ENCODE results near the gene UQCRHL.

UQCRHL gene

GRCh38 chr1:15767941-15768340 lies 39.5 kb downstream of the UQCRHL start:
- Histone ChIP-seq H3K27me3 (no peaks in the 10 kb centered on the region), H3K27ac (peak overlapping the region in 1 of 2 donors; percentile 97), H3K4me3 (no peak overlapping the region), H3K9me3 (no peaks in the 10 kb centered on the region), H3K36me3 (peaks cover 80 to 95% (median 82%) of the 10 kb centered on the region in 3 donors), H3K4me1 (peaks cover 0 to 64% (median 34%) of the 10 kb centered on the region in 4 donors)
- no peak for DNase-seq
- TF ChIP-seq CTCF (IDR thresholded peaks at IDR 0.05): no peak
- intact Hi-C loops (cut with DNase I; ENCODE audit: low total_unique reads): no loop called here

- no peak for TF ChIP-seq CTCF (IDR thresholded peaks at IDR 0.05)
- H3K4me3 ChIP-seq: peak overlapping the region in 1 of 2 donors; percentile 4
These were observed 41.8 kb downstream of the UQCRHL start for GRCh38 chr1:15765495-15766194.

GRCh38 chr1:15764890-15765289 lies 42.6 kb downstream of the UQCRHL start:
- H3K4me1 ChIP-seq: peaks cover 0 to 83% (median 50%) of the 10 kb centered on the region in 4 donors
- peaks cover 50 to 64% (median 51%) of the 10 kb centered on the region in 3 donors for H3K36me3 ChIP-seq
- TF ChIP-seq CTCF (IDR thresholded peaks at IDR 0.05): no peak
- DNase-seq: no peak
- H3K27me3 ChIP-seq: no peaks in the 10 kb centered on the region
- peak overlapping the region; percentile 14 to 37 for H3K4me3 ChIP-seq
- H3K27ac ChIP-seq: peak overlapping the region; percentile 95 to 97
- intact Hi-C loops (cut with DNase I; ENCODE audit: low total_unique reads): no loop called here
- H3K9me3 ChIP-seq: no peaks in the 10 kb centered on the region

More at GRCh38 chr1:15765495-15766194, 41.8 kb downstream of the UQCRHL start:
- intact Hi-C loops (cut with DNase I; ENCODE audit: low total_unique reads): no loop called here
- DNase-seq: no peak
- Histone ChIP-seq H3K36me3 (peaks cover 57 to 72% (median 59%) of the 10 kb centered on the region in 3 donors), H3K9me3 (no peaks in the 10 kb centered on the region), H3K4me1 (peaks cover 0 to 86% (median 48%) of the 10 kb centered on the region in 4 donors), H3K27ac (peak overlapping the region; percentile 95 to 97), H3K27me3 (no peaks in the 10 kb centered on the region)

GRCh38 chr1:15764269-15764764 lies 43.1 kb downstream of the UQCRHL start:
- peak overlapping the region; percentile 14 to 37 for H3K4me3 ChIP-seq
- no peak for DNase-seq
- H3K27ac ChIP-seq: peak overlapping the region; percentile 95 to 97
- no peaks in the 10 kb centered on the region for H3K27me3 ChIP-seq
- H3K9me3 ChIP-seq: no peaks in the 10 kb centered on the region
- H3K4me1 ChIP-seq: peaks cover 0 to 80% (median 52%) of the 10 kb centered on the region in 4 donors
- no peak for TF ChIP-seq CTCF (IDR thresholded peaks at IDR 0.05)
- intact Hi-C loops (cut with DNase I; ENCODE audit: low total_unique reads): no loop called here
- H3K36me3 ChIP-seq: peaks cover 45 to 59% (median 45%) of the 10 kb centered on the region in 3 donors

GRCh38 chr1:15762546-15762945 lies 44.9 kb downstream of the UQCRHL start:
- DNase-seq: no peak
- Histone ChIP-seq H3K36me3 (peaks cover 27 to 41% (median 28%) of the 10 kb centered on the region in 3 donors), H3K27me3 (no peaks in the 10 kb centered on the region), H3K27ac (peak overlapping the region; percentile 95 to 97), H3K4me3 (peak overlapping the region; percentile 79 to 90), H3K4me1 (peaks cover 0 to 72% (median 62%) of the 10 kb centered on the region in 4 donors), H3K9me3 (no peaks in the 10 kb centered on the region)
- intact Hi-C loops (cut with DNase I; ENCODE audit: low total_unique reads): no loop called here
- TF ChIP-seq CTCF (IDR thresholded peaks at IDR 0.05): no peak
